WI38 (cell line): ENCODE data around the gene UVRAG.

Experiments used
- H3K4me3 ChIP-seq: 2 replicates; pipeline ENCODE4 v1.5.1; 2011; ENCODE audit warnings: low read depth, mild to moderate bottlenecking, control low read depth, low read length
- CTCF ChIP-seq: IDR thresholded peaks from 2 replicates; pipeline ENCODE4 v1.5.1; 2012; ENCODE audit warnings: low read depth, mild to moderate bottlenecking, control low read depth, low read length

UVRAG gene

GRCh38 chr11:76163289-76163880, 348.4 kb downstream of the UVRAG start:
- no peak for TF ChIP-seq CTCF
- H3K4me3 ChIP-seq = no peak overlapping the region

GRCh38 chr11:76164081-76164480, 349.1 kb downstream of the UVRAG start:
- no peak overlapping the region for H3K4me3 ChIP-seq
- TF ChIP-seq CTCF = no peak

GRCh38 chr11:76164861-76165751, 350.1 kb downstream of the UVRAG start:
- TF ChIP-seq CTCF = no peak
- H3K4me3 ChIP-seq = no peak overlapping the region

GRCh38 chr11:76166314-76166713, 351.3 kb downstream of the UVRAG start:
- H3K4me3 ChIP-seq = no peak overlapping the region
- no peak for TF ChIP-seq CTCF

- H3K4me3 ChIP-seq = no peak overlapping the region
- TF ChIP-seq CTCF = no peak
Measured at GRCh38 chr11:76167590-76167989, 352.6 kb downstream of the UVRAG start.

GRCh38 chr11:76169473-76169896, 354.5 kb downstream of the UVRAG start:
- no peak for TF ChIP-seq CTCF
- no peak overlapping the region for H3K4me3 ChIP-seq

- H3K4me3 ChIP-seq = no peak overlapping the region
- no peak for TF ChIP-seq CTCF
Measured at GRCh38 chr11:76170468-76170867, 355.5 kb downstream of the UVRAG start.
